ENCODE data around the gene COPS3.

DNA sequence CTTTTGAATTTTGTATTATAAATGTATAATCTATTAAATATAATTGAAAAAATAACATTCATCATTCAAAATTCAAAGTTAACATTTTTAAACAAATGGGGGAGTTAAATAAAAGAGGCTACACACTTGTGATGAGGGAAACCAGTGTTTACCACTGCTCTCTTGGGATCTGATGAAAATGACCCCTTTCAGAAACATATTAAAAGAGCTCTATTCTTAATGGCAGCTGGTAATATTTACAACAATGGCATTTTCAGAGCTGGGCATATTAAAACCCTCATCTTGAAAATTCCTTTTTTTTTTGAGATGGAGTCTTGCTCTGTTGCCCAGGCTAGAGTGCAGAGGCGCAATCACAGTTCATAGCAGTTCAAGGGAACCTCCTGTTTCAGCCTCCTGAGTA is 24.7 kb downstream of the COPS3 start:
- no peak for TF ChIP-seq EZH2 (IDR thresholded peaks at IDR 0.05; ENCODE audit: borderline replicate concordance, low read depth, low read length, poor library complexity, severe bottlenecking)
- TF ChIP-seq, protein P1, sequence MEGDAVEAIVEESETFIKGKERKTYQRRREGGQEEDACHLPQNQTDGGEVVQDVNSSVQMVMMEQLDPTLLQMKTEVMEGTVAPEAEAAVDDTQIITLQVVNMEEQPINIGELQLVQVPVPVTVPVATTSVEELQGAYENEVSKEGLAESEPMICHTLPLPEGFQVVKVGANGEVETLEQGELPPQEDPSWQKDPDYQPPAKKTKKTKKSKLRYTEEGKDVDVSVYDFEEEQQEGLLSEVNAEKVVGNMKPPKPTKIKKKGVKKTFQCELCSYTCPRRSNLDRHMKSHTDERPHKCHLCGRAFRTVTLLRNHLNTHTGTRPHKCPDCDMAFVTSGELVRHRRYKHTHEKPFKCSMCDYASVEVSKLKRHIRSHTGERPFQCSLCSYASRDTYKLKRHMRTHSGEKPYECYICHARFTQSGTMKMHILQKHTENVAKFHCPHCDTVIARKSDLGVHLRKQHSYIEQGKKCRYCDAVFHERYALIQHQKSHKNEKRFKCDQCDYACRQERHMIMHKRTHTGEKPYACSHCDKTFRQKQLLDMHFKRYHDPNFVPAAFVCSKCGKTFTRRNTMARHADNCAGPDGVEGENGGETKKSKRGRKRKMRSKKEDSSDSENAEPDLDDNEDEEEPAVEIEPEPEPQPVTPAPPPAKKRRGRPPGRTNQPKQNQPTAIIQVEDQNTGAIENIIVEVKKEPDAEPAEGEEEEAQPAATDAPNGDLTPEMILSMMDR (conservative IDR thresholded peaks at IDR 0.05; ENCODE audit: low read depth, low read length), result no peak
